ENCODE data around the gene ALB. TPM values are rescaled to one million over a fixed set of nuclear protein-coding genes. Genes with fewer than 3 reads are reported as not detected.

The ALB gene
- total and polyA plus RNA-seq, 10 donors, result 0.46 to 16.2 (median 0.85) TPM; not detected in 3

DNA sequence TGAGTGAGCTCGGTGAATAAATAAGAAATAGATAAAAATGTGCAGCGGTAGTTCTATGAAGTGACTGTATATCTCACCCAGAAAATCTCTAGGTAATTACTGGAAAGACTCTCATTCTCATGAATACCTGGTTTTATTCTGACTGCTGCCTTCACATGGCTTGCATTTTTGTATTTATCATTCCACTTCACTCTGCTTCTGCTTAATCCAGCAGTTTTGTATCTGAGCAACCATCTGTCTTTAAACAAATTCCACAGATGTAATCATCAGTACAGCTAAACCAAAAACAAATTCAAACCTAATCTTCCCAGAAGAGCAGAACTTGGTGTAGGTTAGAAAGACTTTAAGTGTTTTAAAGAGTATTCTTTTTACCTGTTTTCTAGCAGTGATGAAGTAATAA lies 11.2 kb upstream of the ALB start:
- H3K27ac ChIP-seq, result no peak overlapping the region
- 87 to 96% (median 90%) methylated on average over 2 of the region's 2 CpGs for WGBS, 5 donors
- H3K27me3 ChIP-seq (replicated peaks in 1 of 7), result no peaks in the 10 kb centered on the region
- TF ChIP-seq CTCF (IDR thresholded peaks at IDR 0.05 in 8 of 11, conservative IDR thresholded peaks at IDR 0.05 in 3 of 11), result no peak
- TF ChIP-seq POLR2A (IDR thresholded peaks at IDR 0.05), result no peak
- TF ChIP-seq POLR2AphosphoS5 (IDR thresholded peaks at IDR 0.05), result no peak
- no peaks in the 10 kb centered on the region for H3K36me3 ChIP-seq
- no peaks in the 10 kb centered on the region for H3K4me1 ChIP-seq
- DNase-seq, result no peak
- H3K4me3 ChIP-seq, result no peak overlapping the region
- H3K9me3 ChIP-seq, result no peaks in the 10 kb centered on the region
- intact Hi-C loops (cut with DNase I; ENCODE audit: low total_unique reads), result no loop called here

DNA sequence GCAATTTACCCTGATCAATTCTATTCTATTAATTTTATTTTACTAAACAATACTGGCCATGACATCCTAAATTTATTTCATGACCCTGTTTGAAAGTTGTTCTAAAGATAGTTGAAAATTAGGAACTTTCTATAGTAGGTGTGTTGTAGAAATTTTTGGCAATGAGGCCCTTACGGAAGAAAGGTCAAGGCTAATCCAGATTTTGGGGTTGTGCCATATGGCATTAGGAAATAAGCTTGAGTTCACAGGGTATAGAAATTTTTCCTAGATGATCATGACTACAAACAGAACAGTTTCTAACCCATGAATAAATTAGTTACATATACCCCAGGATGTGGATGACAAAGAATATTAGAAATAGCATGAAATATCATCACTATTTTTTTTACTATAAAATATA lies 7.8 kb upstream of the ALB start:
- 88 to 98% (median 90%) methylated on average over 1 of the region's 1 CpG for WGBS, 5 donors
- Histone ChIP-seq H3K27me3 (replicated peaks in 1 of 7) (no peaks in the 10 kb centered on the region), H3K4me1 (no peaks in the 10 kb centered on the region), H3K4me3 (no peak overlapping the region), H3K36me3 (no peaks in the 10 kb centered on the region), H3K9me3 (no peaks in the 10 kb centered on the region), H3K27ac (no peak overlapping the region)
- no peak for DNase-seq
- intact Hi-C loops (cut with DNase I; ENCODE audit: low total_unique reads), result no loop called here
- TF ChIP-seq CTCF (IDR thresholded peaks at IDR 0.05 in 8 of 11, conservative IDR thresholded peaks at IDR 0.05 in 3 of 11) (no peak), POLR2A (IDR thresholded peaks at IDR 0.05) (no peak), POLR2AphosphoS5 (IDR thresholded peaks at IDR 0.05) (no peak)

- H3K9me3 ChIP-seq, result no peaks in the 10 kb centered on the region
- no peak overlapping the region for H3K27ac ChIP-seq
- H3K36me3 ChIP-seq, result no peaks in the 10 kb centered on the region
- TF ChIP-seq CTCF (IDR thresholded peaks at IDR 0.05 in 8 of 11, conservative IDR thresholded peaks at IDR 0.05 in 3 of 11) (no peak), POLR2AphosphoS5 (IDR thresholded peaks at IDR 0.05) (no peak), POLR2A (IDR thresholded peaks at IDR 0.05) (no peak)
- DNase-seq, result no peak
- no peak overlapping the region for H3K4me3 ChIP-seq
- 81 to 89% (median 83%) methylated on average over 5 of the region's 5 CpGs for WGBS, 5 donors
- intact Hi-C loops (cut with DNase I; ENCODE audit: low total_unique reads), result no loop called here
- no peaks in the 10 kb centered on the region for H3K4me1 ChIP-seq
- no peaks in the 10 kb centered on the region for H3K27me3 ChIP-seq (replicated peaks in 1 of 7)
These were observed 6.8 kb upstream of the ALB start for GRCh38 chr4:73396993-73397972.

GRCh38 chr4:73401412-73401811 lies 2.7 kb upstream of the ALB start:
- no peak overlapping the region for H3K4me3 ChIP-seq
- no peak for DNase-seq
- intact Hi-C loops (cut with DNase I; ENCODE audit: low total_unique reads), result no loop called here
- no peaks in the 10 kb centered on the region for H3K9me3 ChIP-seq
- no peaks in the 10 kb centered on the region for H3K36me3 ChIP-seq
- 60 to 80% (median 75%) methylated on average over 2 of the region's 2 CpGs for WGBS, 5 donors
- H3K4me1 ChIP-seq, result no peaks in the 10 kb centered on the region
- TF ChIP-seq CTCF (IDR thresholded peaks at IDR 0.05 in 8 of 11, conservative IDR thresholded peaks at IDR 0.05 in 3 of 11) (no peak), POLR2AphosphoS5 (IDR thresholded peaks at IDR 0.05) (no peak), POLR2A (IDR thresholded peaks at IDR 0.05) (no peak)
- no peaks in the 10 kb centered on the region for H3K27me3 ChIP-seq (replicated peaks in 1 of 7)
- H3K27ac ChIP-seq, result no peak overlapping the region
